Right atrium auricular region (tissue), 2 donors: ENCODE data around the gene ATP6V0E2. TPM values are rescaled to one million over a fixed set of nuclear protein-coding genes. Genes with fewer than 3 reads are reported as not detected.

Experiments
- DNase-seq: peaks from one replicate; pipeline ENCODE4 v3.0.0-alpha.2; 2019; ENCODE audit warnings: low spot score
- H3K27ac ChIP-seq, 2 donors: fragments of 200-600 bp; sonication (generic); 1 replicate in 1 of 2; 2 replicates in 1 of 2; pipeline ENCODE4 v1.5.1; 2016 to 2019
- H3K27me3 ChIP-seq, 2 donors: fragments of 200-600 bp; sonication (generic); one replicate each; pipeline versions ENCODE4 v1.5.1 to v1.6.0; 2017 to 2019
- H3K36me3 ChIP-seq: fragments of 200-600 bp; sonication (generic); one replicate; pipeline ENCODE4 v1.5.1; 2016
- H3K4me1 ChIP-seq, 2 donors: fragments of 200-600 bp; sonication (generic); one replicate each; pipeline versions ENCODE4 v1.5.1 to v1.6.0; 2017 to 2019
- H3K4me3 ChIP-seq, 2 donors: fragments of 200-600 bp; sonication (generic); 1 replicate in 1 of 2; 2 replicates in 1 of 2; pipeline ENCODE4 v1.5.1; 2017 to 2019; ENCODE audit warnings: mild to moderate bottlenecking in 1 of 2, moderate library complexity in 1 of 2
- H3K9me3 ChIP-seq, 2 donors: fragments of 200-600 bp; sonication (generic); one replicate each; pipeline ENCODE4 v1.5.1; 2019
- CTCF ChIP-seq, 2 donors: fragments of 200-600 bp; sonication (generic); IDR thresholded peaks; one replicate each; pipeline ENCODE4 v1.5.1; 2019; ENCODE audit warnings: antibody characterized with exemption in 2 of 2
- total RNA-seq, 2 donors: library from RNA; depleted of rRNA; stranded (reverse); fragments of >200 nt; gene quantifications; one replicate each; pipeline ENCODE4 v1.1.0, GENCODE V29; 2016

ATP6V0E2 gene
- total RNA-seq, 2 donors from 2014 or later = 60.7 to 122 TPM

GRCh38 chr7:149879766-149880637 lies 6.2 kb downstream of the ATP6V0E2 start:
- H3K27ac ChIP-seq = no peak overlapping the region
- peaks cover 0 to 32% of the 10 kb centered on the region in 2 donors for H3K4me1 ChIP-seq
- no peak overlapping the region for H3K4me3 ChIP-seq
- no peak for TF ChIP-seq CTCF (IDR thresholded peaks at IDR 0.05)
- DNase-seq = no peak
- H3K9me3 ChIP-seq = no peaks in the 10 kb centered on the region
- no peaks in the 10 kb centered on the region for H3K27me3 ChIP-seq
- H3K36me3 ChIP-seq = no peaks in the 10 kb centered on the region

DNA sequence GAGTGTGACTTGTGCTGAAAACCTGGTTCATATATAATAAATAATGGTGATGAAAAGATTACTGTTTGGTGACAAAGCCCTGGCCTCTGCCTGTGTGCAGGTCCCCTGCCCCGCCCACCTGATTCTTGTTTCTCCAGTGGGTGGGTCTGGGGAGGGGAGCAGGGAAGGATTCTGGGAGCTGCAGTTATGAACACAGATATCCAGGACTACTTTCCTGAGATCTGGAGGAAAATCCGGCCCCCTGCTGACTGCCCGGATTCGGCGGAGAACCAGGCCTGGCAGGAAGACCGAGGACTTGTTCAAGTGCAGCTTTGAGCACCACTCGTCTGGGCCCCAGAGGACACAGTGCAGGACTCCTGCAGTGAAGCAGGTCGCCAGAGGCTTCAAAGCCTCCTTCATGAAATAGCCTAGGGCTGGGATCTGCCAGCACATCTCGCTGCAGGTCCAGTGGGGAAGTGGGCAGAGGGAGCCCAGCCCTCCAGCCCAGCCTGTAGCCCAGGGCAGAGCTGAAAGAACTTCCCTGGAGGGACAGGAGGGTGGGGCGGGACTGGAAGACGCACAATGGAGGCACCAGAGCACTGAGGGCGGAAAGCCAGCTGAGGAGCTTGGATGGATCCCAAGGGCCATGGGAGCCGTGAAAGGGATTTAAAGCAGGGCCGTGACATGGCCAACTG lies 7.0 kb downstream of the ATP6V0E2 start:
- no peak for DNase-seq
- H3K9me3 ChIP-seq = no peaks in the 10 kb centered on the region
- no peaks in the 10 kb centered on the region for H3K36me3 ChIP-seq
- H3K4me1 ChIP-seq = peaks cover 0 to 39% of the 10 kb centered on the region in 2 donors
- no peak for TF ChIP-seq CTCF (IDR thresholded peaks at IDR 0.05)
- no peaks in the 10 kb centered on the region for H3K27me3 ChIP-seq
- H3K27ac ChIP-seq = no peak overlapping the region
- no peak overlapping the region for H3K4me3 ChIP-seq

DNA sequence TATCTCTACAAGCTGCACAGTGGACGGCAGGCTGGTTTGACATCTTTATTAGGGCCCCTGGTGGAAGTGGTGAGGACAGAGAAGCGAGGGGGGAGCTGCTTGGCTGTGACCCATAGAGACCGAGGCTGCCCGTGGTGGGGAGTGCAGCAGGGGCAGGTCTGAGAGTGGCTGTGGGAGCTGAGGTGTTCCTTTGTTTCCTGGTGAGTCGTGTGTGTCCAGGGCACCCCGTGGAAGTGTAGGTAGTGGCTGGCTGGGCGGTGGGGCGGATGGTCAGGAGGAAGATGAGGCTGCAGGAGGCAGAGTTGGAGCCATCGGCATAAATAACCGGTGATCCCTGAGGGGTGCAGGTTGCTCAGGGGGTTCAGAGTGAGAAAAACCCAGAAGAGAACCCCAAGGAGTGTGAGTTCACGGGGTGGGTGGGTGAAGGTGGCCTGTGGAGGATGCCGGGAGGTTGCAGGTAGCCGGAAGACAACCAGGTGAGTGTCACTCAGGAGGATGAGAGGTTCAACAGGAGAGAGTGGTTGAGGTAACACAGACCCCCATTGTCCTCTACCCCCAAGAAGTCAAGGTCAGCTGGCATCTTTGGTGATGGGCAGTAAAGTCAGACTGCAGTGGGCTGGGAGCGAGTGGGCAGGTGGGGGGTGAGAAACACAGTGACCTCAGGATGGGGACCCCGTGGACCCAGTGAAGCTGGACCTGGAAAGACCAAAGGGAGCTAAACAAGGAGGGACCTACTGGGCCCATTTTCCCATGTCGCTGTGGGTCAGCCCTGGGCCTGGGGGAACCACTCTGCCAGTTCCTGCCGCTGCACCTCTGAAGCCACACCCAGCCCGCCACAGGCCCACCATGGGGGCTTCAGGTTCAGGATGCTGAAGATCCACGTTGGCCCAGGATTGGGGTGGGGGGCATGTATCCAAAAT lies 7.8 kb downstream of the ATP6V0E2 start:
- TF ChIP-seq CTCF (IDR thresholded peaks at IDR 0.05) = no peak
- no peak overlapping the region for H3K27ac ChIP-seq
- no peaks in the 10 kb centered on the region for H3K36me3 ChIP-seq
- H3K27me3 ChIP-seq = no peaks in the 10 kb centered on the region
- no peak for DNase-seq
- H3K9me3 ChIP-seq = no peaks in the 10 kb centered on the region
- no peak overlapping the region for H3K4me3 ChIP-seq
- peaks cover 0 to 39% of the 10 kb centered on the region in 2 donors for H3K4me1 ChIP-seq

- H3K27me3 ChIP-seq = no peaks in the 10 kb centered on the region
- H3K36me3 ChIP-seq = no peaks in the 10 kb centered on the region
- TF ChIP-seq CTCF (IDR thresholded peaks at IDR 0.05) = no peak
- no peaks in the 10 kb centered on the region for H3K9me3 ChIP-seq
- DNase-seq = no peak
- no peak overlapping the region for H3K4me3 ChIP-seq
- peaks cover 0 to 39% of the 10 kb centered on the region in 2 donors for H3K4me1 ChIP-seq
- peak overlapping the region in 1 of 2 donors; percentile 32 for H3K27ac ChIP-seq
Measured at GRCh38 chr7:149882248-149883047, 8.7 kb downstream of the ATP6V0E2 start.

DNA sequence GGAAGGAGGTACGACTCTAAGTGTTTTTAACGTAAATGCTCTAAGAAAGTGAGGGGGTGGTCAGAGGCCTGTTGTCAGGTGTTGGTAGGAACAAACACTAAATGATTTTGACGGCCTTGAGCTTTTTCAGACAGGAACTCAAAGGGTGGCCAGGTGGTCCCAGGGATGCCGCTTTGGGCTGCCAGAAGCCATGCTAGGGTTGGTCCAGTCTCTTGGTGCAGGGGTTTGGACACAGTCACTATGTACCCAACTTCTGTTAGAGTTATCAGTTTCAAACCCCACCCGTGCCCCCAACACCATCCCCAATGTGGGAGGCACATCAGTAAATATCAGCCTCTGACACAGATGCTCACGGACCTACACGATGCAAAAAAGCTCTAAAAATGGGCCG lies 9.3 kb downstream of the ATP6V0E2 start:
- no peak for DNase-seq
- H3K4me3 ChIP-seq = no peak overlapping the region
- H3K4me1 ChIP-seq = peaks cover 0 to 39% of the 10 kb centered on the region in 2 donors
- no peak for TF ChIP-seq CTCF (IDR thresholded peaks at IDR 0.05)
- no peaks in the 10 kb centered on the region for H3K27me3 ChIP-seq
- peak overlapping the region in 1 of 2 donors; percentile 32 for H3K27ac ChIP-seq
- H3K9me3 ChIP-seq = no peaks in the 10 kb centered on the region
- H3K36me3 ChIP-seq = no peaks in the 10 kb centered on the region
